Dendritic cell treated with granulocyte-macrophage colony-stimulating factor and Interleukin-4, amounts not matched to agents 40 ng/mL and 50 ng/mL, for 4 days (primary cell): ENCODE measurements around the gene TBC1D14.

Experiments
- H3K27ac Mint-ChIP-seq: one replicate; pipeline ENCODE4 v1.8.0; 2022; ENCODE audit warnings: mild to moderate bottlenecking, mixed read lengths
- H3K27me3 Mint-ChIP-seq: one replicate; pipeline ENCODE4 v1.8.0; 2022; ENCODE audit warnings: mild to moderate bottlenecking, mixed read lengths
- H3K36me3 Mint-ChIP-seq: one replicate; pipeline ENCODE4 v1.8.0; 2022; ENCODE audit warnings: low read depth, mixed read lengths
- H3K4me1 Mint-ChIP-seq: one replicate; pipeline ENCODE4 v1.8.0; 2022; ENCODE audit warnings: low read depth, mixed read lengths
- H3K4me3 Mint-ChIP-seq: one replicate; pipeline ENCODE4 v1.8.0; 2022; ENCODE audit warnings: mild to moderate bottlenecking, moderate library complexity, mixed read lengths
- H3K9me3 Mint-ChIP-seq: one replicate; pipeline ENCODE4 v1.8.0; 2022; ENCODE audit warnings: mixed read lengths
- intact Hi-C: fragments of 100-400 bp; cut with micrococcal nuclease; formaldehyde crosslinking; loops from one replicate; pipeline ENCODE4 v1.15.0; 2022

The TBC1D14 gene

GRCh38 chr4:7024336-7024890 is 114.8 kb downstream of the TBC1D14 start:
- peaks cover 99% of the 10 kb centered on the region for H3K36me3 Mint-ChIP-seq
- H3K4me3 Mint-ChIP-seq: no peak overlapping the region
- H3K4me1 Mint-ChIP-seq: peaks cover 18% of the 10 kb centered on the region
- intact Hi-C loops: no loop called here
- no peaks in the 10 kb centered on the region for H3K9me3 Mint-ChIP-seq
- no peak overlapping the region for H3K27ac Mint-ChIP-seq
- H3K27me3 Mint-ChIP-seq: no peaks in the 10 kb centered on the region

- intact Hi-C loops: no loop called here
- peaks cover 99% of the 10 kb centered on the region for H3K36me3 Mint-ChIP-seq
- no peaks in the 10 kb centered on the region for H3K9me3 Mint-ChIP-seq
- H3K4me3 Mint-ChIP-seq: no peak overlapping the region
- no peak overlapping the region for H3K27ac Mint-ChIP-seq
- no peaks in the 10 kb centered on the region for H3K27me3 Mint-ChIP-seq
- peaks cover 18% of the 10 kb centered on the region for H3K4me1 Mint-ChIP-seq
Measured at GRCh38 chr4:7025040-7025602, 115.5 kb downstream of the TBC1D14 start.

GRCh38 chr4:7026107-7026506 is 116.5 kb downstream of the TBC1D14 start:
- Mint-ChIP-seq H3K27me3 (no peaks in the 10 kb centered on the region), H3K9me3 (no peaks in the 10 kb centered on the region), H3K4me1 (peaks cover 23% of the 10 kb centered on the region), H3K27ac (no peak overlapping the region), H3K36me3 (peaks cover 99% of the 10 kb centered on the region), H3K4me3 (no peak overlapping the region)
- intact Hi-C loops: no loop called here

- Mint-ChIP-seq H3K9me3 (no peaks in the 10 kb centered on the region), H3K36me3 (peaks cover 99% of the 10 kb centered on the region), H3K4me1 (peaks cover 23% of the 10 kb centered on the region), H3K4me3 (no peak overlapping the region), H3K27ac (no peak overlapping the region), H3K27me3 (no peaks in the 10 kb centered on the region)
- intact Hi-C loops: no loop called here
Measured at GRCh38 chr4:7027284-7027683, 117.7 kb downstream of the TBC1D14 start.

GRCh38 chr4:7027913-7028312 is 118.3 kb downstream of the TBC1D14 start:
- Mint-ChIP-seq H3K9me3 (no peaks in the 10 kb centered on the region), H3K4me3 (no peak overlapping the region), H3K36me3 (peaks cover 100% of the 10 kb centered on the region), H3K27me3 (no peaks in the 10 kb centered on the region), H3K27ac (no peak overlapping the region), H3K4me1 (peaks cover 23% of the 10 kb centered on the region)
- intact Hi-C loops: no loop called here

GRCh38 chr4:7029212-7029611 is 119.6 kb downstream of the TBC1D14 start:
- intact Hi-C loops: no loop called here
- H3K36me3 Mint-ChIP-seq: peaks cover 100% of the 10 kb centered on the region
- no peaks in the 10 kb centered on the region for H3K27me3 Mint-ChIP-seq
- no peak overlapping the region for H3K4me3 Mint-ChIP-seq
- H3K4me1 Mint-ChIP-seq: peaks cover 23% of the 10 kb centered on the region
- H3K9me3 Mint-ChIP-seq: no peaks in the 10 kb centered on the region
- no peak overlapping the region for H3K27ac Mint-ChIP-seq

- Mint-ChIP-seq H3K9me3 (no peaks in the 10 kb centered on the region), H3K36me3 (peaks cover 94% of the 10 kb centered on the region), H3K27me3 (no peaks in the 10 kb centered on the region), H3K4me3 (no peak overlapping the region), H3K4me1 (peaks cover 23% of the 10 kb centered on the region), H3K27ac (no peak overlapping the region)
- intact Hi-C loops: no loop called here
Measured at GRCh38 chr4:7029921-7030320, 120.3 kb downstream of the TBC1D14 start.

GRCh38 chr4:7030856-7031255 is 121.2 kb downstream of the TBC1D14 start:
- Mint-ChIP-seq H3K4me1 (peaks cover 23% of the 10 kb centered on the region), H3K36me3 (peaks cover 84% of the 10 kb centered on the region), H3K27me3 (no peaks in the 10 kb centered on the region), H3K4me3 (no peak overlapping the region), H3K9me3 (no peaks in the 10 kb centered on the region), H3K27ac (no peak overlapping the region)
- intact Hi-C loops: no loop called here

- Mint-ChIP-seq H3K27me3 (no peaks in the 10 kb centered on the region), H3K9me3 (no peaks in the 10 kb centered on the region), H3K27ac (no peak overlapping the region), H3K36me3 (peaks cover 75% of the 10 kb centered on the region), H3K4me1 (peaks cover 23% of the 10 kb centered on the region), H3K4me3 (no peak overlapping the region)
- intact Hi-C loops: no loop called here
Measured at GRCh38 chr4:7031558-7032449, 122.2 kb downstream of the TBC1D14 start.

- Mint-ChIP-seq H3K27ac (no peak overlapping the region), H3K9me3 (no peaks in the 10 kb centered on the region), H3K4me1 (peaks cover 17% of the 10 kb centered on the region), H3K4me3 (no peak overlapping the region), H3K27me3 (no peaks in the 10 kb centered on the region), H3K36me3 (peaks cover 67% of the 10 kb centered on the region)
- intact Hi-C loops: no loop called here
Measured at GRCh38 chr4:7032596-7032995, 123.0 kb downstream of the TBC1D14 start.

GRCh38 chr4:7034262-7035081 is 124.8 kb downstream of the TBC1D14 start:
- Mint-ChIP-seq H3K27me3 (no peaks in the 10 kb centered on the region), H3K27ac (peak overlapping the region; percentile 44), H3K36me3 (peaks cover 48% of the 10 kb centered on the region), H3K4me3 (no peak overlapping the region), H3K4me1 (peaks cover 5% of the 10 kb centered on the region), H3K9me3 (no peaks in the 10 kb centered on the region)
- intact Hi-C loops: no loop called here

- H3K27ac Mint-ChIP-seq: no peak overlapping the region
- H3K4me1 Mint-ChIP-seq: peaks cover 17% of the 10 kb centered on the region
- intact Hi-C loops: no loop called here
- H3K4me3 Mint-ChIP-seq: no peak overlapping the region
- peaks cover 19% of the 10 kb centered on the region for H3K36me3 Mint-ChIP-seq
- H3K27me3 Mint-ChIP-seq: no peaks in the 10 kb centered on the region
- no peaks in the 10 kb centered on the region for H3K9me3 Mint-ChIP-seq
Measured at GRCh38 chr4:7037425-7037824, 127.8 kb downstream of the TBC1D14 start.

GRCh38 chr4:7040765-7041164 is 131.1 kb downstream of the TBC1D14 start:
- Mint-ChIP-seq H3K27ac (peak overlapping the region; percentile 80), H3K9me3 (no peaks in the 10 kb centered on the region), H3K27me3 (no peaks in the 10 kb centered on the region), H3K36me3 (peaks cover 17% of the 10 kb centered on the region), H3K4me1 (peaks cover 36% of the 10 kb centered on the region), H3K4me3 (peak overlapping the region; percentile 9)
- intact Hi-C loops: no loop called here

GRCh38 chr4:7041246-7041645 is 131.6 kb downstream of the TBC1D14 start:
- Mint-ChIP-seq H3K27ac (peak overlapping the region; percentile 80), H3K4me1 (peaks cover 41% of the 10 kb centered on the region), H3K27me3 (no peaks in the 10 kb centered on the region), H3K9me3 (no peaks in the 10 kb centered on the region), H3K4me3 (peak overlapping the region; percentile 82), H3K36me3 (peaks cover 22% of the 10 kb centered on the region)
- intact Hi-C loops: no loop called here
